Sigmoid colon (tissue), 7 donors: Measurements from ENCODE around the gene SEC14L5. TPM values are rescaled to one million over a fixed set of nuclear protein-coding genes. Genes with fewer than 3 reads are reported as not detected.

ENCODE experiments used
- DNase-seq: peaks from one replicate; pipeline ENCODE4 v3.0.0-alpha.2; 2019
- H3K27ac ChIP-seq, 4 donors: fragments of 200-600 bp; sonication (generic); one replicate each; pipeline ENCODE4 v1.5.1; 2016 to 2019; ENCODE audit warnings: mild to moderate bottlenecking in 1 of 4
- H3K27me3 ChIP-seq, 3 donors: fragments of 200-600 bp; sonication (generic); one replicate each; pipeline ENCODE4 v1.5.1; 2019; ENCODE audit warnings: mild to moderate bottlenecking in 1 of 3
- H3K36me3 ChIP-seq, 4 donors: fragments of 200-600 bp; sonication (generic); one replicate each; pipeline ENCODE4 v1.5.1; 2016 to 2019
- H3K4me1 ChIP-seq, 4 donors: fragments of 200-600 bp; sonication (generic); one replicate each; pipeline ENCODE4 v1.5.1; 2017 to 2019
- H3K4me3 ChIP-seq, 4 donors: fragments of 200-600 bp; sonication (generic); one replicate each; pipeline ENCODE4 v1.5.1; 2017 to 2019; ENCODE audit warnings: mild to moderate bottlenecking in 2 of 4, moderate library complexity in 1 of 4
- H3K9me3 ChIP-seq, 4 donors: fragments of 200-600 bp in 3 of 4; sonication (generic) in 3 of 4; one replicate each; pipeline versions ENCODE4 v1.5.1 to v1.6.1; 2013 to 2019
- EP300 ChIP-seq, 4 donors: sonication (generic); formaldehyde crosslinking; IDR thresholded peaks; one replicate each; pipeline ENCODE4 v1.6.1; 2017; ENCODE audit warnings: antibody characterized with exemption in 4 of 4
- POLR2A ChIP-seq, 2 donors: fragments of 450-650 bp; IDR thresholded peaks; one replicate each; pipeline ENCODE4 v1.6.1; 2016; ENCODE audit warnings: antibody characterized with exemption in 2 of 2, mild to moderate bottlenecking in 2 of 2, moderate library complexity in 2 of 2
- POLR2AphosphoS5 ChIP-seq, 4 donors: sonication (generic); formaldehyde crosslinking; IDR thresholded peaks; one replicate each; pipeline ENCODE4 v1.6.1; 2017; ENCODE audit warnings: antibody characterized with exemption in 4 of 4
- WGBS, 2 donors: extraction: QIAGEN DNeasy Blood & Tissue Kit; methylation state at CpG; one replicate each; pipeline ENCODE4 v1.1.7; 2013; 5-methylcytosine and 5-hydroxymethylcytosine counted together
- intact Hi-C: fragments of 100-400 bp; cut with DNase I; formaldehyde crosslinking; loops from one replicate; pipeline ENCODE4 v1.15.1; 2023
- polyA plus RNA-seq, 3 donors: library from polyadenylated mRNA; stranded (reverse); fragments of 200-250 nt; gene quantifications; one replicate each; pipeline ENCODE4 v1.2.3, GENCODE V29; 2013
- total RNA-seq, 4 donors: library from RNA; depleted of rRNA; stranded (reverse); fragments of >200 nt; gene quantifications; one replicate each; pipeline ENCODE4 v1.1.0, GENCODE V29; 2016
- TF ChIP-seq, protein P1 (sequence below), 4 experiments: fragments of 450-650 bp in 3 of 4; fragments of 200-600 bp in 1 of 4; IDR thresholded peaks; one replicate each; pipeline ENCODE4 v1.5.1; 2016 to 2019; ENCODE audit warnings: antibody characterized with exemption in 4 of 4, mild to moderate bottlenecking in 3 of 4, moderate library complexity in 2 of 4
- donor health status: healthy with polysubstance abuse.
- donor health status: Bipolar disorder and iron deficiency.
- donor health status: healthy.

Gene SEC14L5
- total and polyA plus RNA-seq, 7 donors, result under 0.01 to 2.5 (median 0.46) TPM

DNA sequence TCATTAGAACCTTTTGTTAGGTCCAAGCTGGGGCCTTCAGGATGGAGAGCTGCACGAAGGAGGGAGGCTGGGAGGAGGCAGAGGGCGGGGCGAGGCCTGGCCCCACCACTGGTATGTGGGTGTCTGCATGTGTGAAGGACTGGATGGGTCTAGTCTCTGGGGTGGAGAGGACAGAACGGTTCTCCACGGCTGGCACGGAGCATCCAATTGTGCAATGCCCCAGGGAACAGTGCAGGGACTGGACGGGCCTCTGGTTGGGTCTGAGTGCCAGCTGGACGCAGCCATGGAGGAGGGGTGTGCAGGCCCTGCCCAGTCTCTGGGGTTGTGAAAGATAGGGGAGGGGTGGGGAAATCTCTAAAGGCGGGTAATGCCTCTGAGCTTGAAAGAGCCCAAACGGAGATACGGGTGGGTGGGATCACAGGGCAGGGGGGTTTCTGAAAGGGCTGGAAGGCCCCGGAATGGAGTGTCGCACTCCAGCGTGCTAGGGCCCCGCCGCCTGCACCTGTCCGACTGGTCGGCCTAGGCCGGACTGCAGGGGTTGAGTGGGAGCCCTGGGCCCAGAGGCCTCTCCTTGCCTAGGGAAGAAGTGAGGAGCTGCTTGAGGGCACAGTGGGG lies 22.8 kb upstream of the SEC14L5 start:
- peaks cover 0 to 24% (median 18%) of the 10 kb centered on the region in 4 donors for H3K4me1 ChIP-seq
- TF ChIP-seq POLR2AphosphoS5 (IDR thresholded peaks at IDR 0.05) (peak; percentile 57 to 73 (median 62)), EP300 (IDR thresholded peaks at IDR 0.05) (no peak)
- TF ChIP-seq, protein P1, sequence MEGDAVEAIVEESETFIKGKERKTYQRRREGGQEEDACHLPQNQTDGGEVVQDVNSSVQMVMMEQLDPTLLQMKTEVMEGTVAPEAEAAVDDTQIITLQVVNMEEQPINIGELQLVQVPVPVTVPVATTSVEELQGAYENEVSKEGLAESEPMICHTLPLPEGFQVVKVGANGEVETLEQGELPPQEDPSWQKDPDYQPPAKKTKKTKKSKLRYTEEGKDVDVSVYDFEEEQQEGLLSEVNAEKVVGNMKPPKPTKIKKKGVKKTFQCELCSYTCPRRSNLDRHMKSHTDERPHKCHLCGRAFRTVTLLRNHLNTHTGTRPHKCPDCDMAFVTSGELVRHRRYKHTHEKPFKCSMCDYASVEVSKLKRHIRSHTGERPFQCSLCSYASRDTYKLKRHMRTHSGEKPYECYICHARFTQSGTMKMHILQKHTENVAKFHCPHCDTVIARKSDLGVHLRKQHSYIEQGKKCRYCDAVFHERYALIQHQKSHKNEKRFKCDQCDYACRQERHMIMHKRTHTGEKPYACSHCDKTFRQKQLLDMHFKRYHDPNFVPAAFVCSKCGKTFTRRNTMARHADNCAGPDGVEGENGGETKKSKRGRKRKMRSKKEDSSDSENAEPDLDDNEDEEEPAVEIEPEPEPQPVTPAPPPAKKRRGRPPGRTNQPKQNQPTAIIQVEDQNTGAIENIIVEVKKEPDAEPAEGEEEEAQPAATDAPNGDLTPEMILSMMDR (IDR thresholded peaks at IDR 0.05), result no peak
- peak overlapping the region; percentile 26 to 61 (median 56) for H3K4me3 ChIP-seq
- H3K27me3 ChIP-seq, result peaks cover 0 to 26% (median 15%) of the 10 kb centered on the region in 3 donors
- no peaks in the 10 kb centered on the region for H3K36me3 ChIP-seq
- peak overlapping the region; percentile 48 to 71 (median 67) for H3K27ac ChIP-seq
- no peaks in the 10 kb centered on the region for H3K9me3 ChIP-seq
- intact Hi-C loops, result no loop called here
- 75 to 80% methylated on average over 19 of the region's 19 CpGs for WGBS, 2 donors
- peak; percentile 96 for DNase-seq

DNA sequence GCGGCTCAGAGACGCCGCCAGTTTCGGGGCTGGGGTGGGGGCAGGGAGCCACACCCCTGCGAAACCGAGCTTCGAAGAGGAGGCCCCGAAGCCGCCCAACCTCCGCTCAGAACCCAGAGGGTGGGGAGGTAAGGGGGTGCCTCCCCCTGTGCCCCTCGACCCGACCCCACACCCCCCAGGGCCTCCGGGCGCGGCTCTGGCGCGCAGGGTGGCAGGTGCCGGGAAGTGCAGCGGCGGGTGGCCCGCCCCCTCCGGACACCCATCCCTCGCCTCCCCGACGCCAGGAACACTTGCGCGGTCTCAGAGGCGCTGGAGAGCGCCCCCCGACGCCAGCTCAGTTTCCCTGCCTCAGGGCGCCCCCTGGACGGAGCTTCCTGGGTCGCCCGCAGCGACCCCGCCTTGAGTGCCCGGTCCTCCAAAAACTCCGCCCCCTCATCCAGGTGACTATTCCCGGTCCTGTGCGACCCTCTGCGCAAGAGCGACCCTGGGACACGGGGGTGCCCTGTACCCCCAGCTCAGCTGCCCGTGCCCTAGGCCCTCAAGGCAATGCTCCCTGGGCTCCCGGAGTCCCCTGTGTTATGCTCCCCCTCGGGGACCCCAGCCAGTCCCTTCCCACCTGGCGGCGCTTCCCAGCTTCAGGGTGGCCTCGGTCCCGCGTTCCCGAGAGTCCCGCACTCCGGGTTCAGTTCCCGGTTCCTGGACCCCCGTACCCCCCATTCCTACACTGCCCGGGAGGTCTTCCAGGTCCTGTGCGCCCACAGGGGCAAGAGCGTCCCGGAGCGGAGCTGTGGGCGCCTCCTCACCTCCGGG lies 21.7 kb upstream of the SEC14L5 start:
- TF ChIP-seq, protein P1 (IDR thresholded peaks at IDR 0.05), result no peak
- TF ChIP-seq POLR2AphosphoS5 (IDR thresholded peaks at IDR 0.05), result peak in 1 of 4 donors; percentile 18
- Histone ChIP-seq H3K27me3 (peaks cover 0 to 26% (median 15%) of the 10 kb centered on the region in 3 donors), H3K9me3 (no peaks in the 10 kb centered on the region), H3K36me3 (no peaks in the 10 kb centered on the region), H3K4me3 (peak overlapping the region; percentile 26 to 61 (median 56)), H3K4me1 (peaks cover 0 to 24% (median 18%) of the 10 kb centered on the region in 4 donors), H3K27ac (peak overlapping the region; percentile 48 to 71 (median 67))
- WGBS, 2 donors, result 1 to 2% methylated on average over 64 of the region's 64 CpGs
- intact Hi-C loops, result no loop called here
- DNase-seq, result peak; percentile 78

GRCh38 chr16:4936991-4937781 lies 20.9 kb upstream of the SEC14L5 start, which contains the start of gene PPL:
TSS of gene PPL (minus strand) at chr16:4937148. CDS start at chr16:4937045, 103 bp downstream.
- H3K27me3 ChIP-seq, result peaks cover 0 to 26% (median 15%) of the 10 kb centered on the region in 3 donors
- DNase-seq, result peak; percentile 89
- TF ChIP-seq, protein P1 (IDR thresholded peaks at IDR 0.05), result no peak
- no peak for TF ChIP-seq POLR2AphosphoS5 (IDR thresholded peaks at IDR 0.05)
- no peak for TF ChIP-seq EP300 (IDR thresholded peaks at IDR 0.05)
- no peak for TF ChIP-seq POLR2A (IDR thresholded peaks at IDR 0.05)

DNA sequence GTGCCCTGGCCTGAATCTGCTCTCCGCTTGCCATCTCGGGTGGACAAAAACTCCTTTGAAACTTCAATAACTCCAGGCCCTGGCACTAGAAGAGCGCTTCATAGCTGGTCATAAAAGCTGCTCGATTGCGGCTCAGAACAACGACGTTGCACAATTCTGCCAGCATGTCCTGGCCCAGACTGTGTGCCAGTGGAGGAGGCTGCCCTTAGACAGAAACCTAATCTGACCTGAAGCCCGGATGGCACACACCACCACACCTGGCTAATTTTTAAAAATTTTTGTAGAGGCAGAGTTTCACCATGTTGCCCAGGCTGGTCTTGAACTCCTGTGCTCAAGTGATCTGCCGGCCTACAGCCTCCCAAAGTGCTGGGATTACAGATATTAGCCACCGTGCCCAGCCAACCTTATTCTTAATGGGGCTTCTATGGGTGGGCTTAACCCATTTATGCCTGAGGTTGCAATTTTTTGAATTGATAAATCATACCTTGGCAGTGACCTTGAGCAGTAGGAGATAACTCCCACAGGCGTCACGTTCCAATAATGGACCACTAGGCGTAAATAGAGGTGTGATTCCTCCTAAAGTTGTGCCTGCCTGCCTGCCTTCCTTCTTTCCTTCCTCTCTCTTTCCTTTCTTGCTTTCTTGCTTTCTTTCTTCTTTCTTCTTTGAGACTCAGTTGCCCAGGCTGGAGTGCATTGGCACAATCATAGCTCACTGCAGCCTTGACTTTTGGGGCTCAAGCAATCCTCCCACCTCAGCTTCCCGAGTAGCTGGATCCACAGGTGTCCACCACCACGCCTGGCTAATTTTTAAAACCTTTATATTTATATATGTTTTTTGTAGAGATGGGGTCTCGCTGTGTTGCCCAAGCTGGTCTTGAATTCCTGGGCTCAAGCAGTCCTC lies 20.1 kb upstream of the SEC14L5 start:
- peaks cover 0 to 34% (median 26%) of the 10 kb centered on the region in 4 donors for H3K4me1 ChIP-seq
- no peaks in the 10 kb centered on the region for H3K36me3 ChIP-seq
- peak overlapping the region in 3 of 4 donors; percentile 65 to 71 (median 69) for H3K27ac ChIP-seq
- H3K27me3 ChIP-seq, result peaks cover 0 to 26% (median 15%) of the 10 kb centered on the region in 3 donors
- intact Hi-C loops, result no loop called here
- H3K4me3 ChIP-seq, result peak overlapping the region in 1 of 4 donors; percentile 56
- 40 to 73% methylated on average over 16 of the region's 16 CpGs for WGBS, 2 donors
- TF ChIP-seq POLR2A (IDR thresholded peaks at IDR 0.05) (no peak), EP300 (IDR thresholded peaks at IDR 0.05) (no peak), POLR2AphosphoS5 (IDR thresholded peaks at IDR 0.05) (no peak)
- TF ChIP-seq, protein P1 (IDR thresholded peaks at IDR 0.05), result no peak
- no peak for DNase-seq
- H3K9me3 ChIP-seq, result no peaks in the 10 kb centered on the region

More at GRCh38 chr16:4936991-4937781, 20.9 kb upstream of the SEC14L5 start, which contains the start of gene PPL:
- 2 to 7% methylated on average over 76 of the region's 76 CpGs for WGBS, 2 donors
- Histone ChIP-seq H3K4me1 (peaks cover 0 to 25% (median 19%) of the 10 kb centered on the region in 4 donors), H3K9me3 (no peaks in the 10 kb centered on the region), H3K4me3 (peak within 1 kb of the TSS; percentile 26 to 61 (median 56)), H3K27ac (peak within 1 kb of the TSS; percentile 48 to 71 (median 67)), H3K36me3 (no peaks in the 10 kb centered on the region)
- intact Hi-C loops, result no loop called here
